ENCODE results near the gene PSMB10.

DNA sequence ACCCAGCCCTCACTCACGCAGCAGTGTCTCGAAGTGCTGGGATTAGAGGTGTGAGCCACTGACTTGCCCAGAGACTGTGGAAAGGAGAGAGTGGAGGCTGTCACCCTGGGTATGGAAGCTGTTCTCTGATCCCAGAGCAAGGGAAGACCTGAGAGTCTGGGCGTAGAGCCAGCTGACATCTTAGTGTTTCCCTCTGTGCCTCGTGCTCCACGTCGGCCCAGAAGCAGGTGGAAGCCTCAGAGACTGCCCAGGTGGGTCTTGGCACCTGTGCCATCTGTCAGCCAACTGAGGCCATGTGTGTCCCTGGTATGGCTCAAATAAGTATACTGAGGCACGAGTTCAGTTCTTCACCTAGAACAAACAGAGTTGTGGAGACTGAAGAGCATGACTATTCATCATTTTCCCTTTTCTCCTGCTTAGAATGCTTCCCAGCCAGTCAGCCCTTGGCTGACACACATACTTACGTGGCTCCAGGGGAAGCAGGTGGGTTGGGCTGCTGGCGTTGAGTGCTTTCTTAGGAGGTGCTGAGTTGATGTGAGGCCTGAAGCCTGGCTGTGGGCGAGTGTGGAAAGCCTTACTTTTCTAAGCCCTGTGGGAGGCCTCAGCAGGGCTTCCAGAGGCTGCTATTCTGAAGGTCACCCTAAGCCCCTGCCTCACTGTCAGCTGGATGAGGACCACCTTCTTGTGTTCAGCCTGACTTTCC is 13.1 kb downstream of the PSMB10 start:
- TF ChIP-seq, protein P1, sequence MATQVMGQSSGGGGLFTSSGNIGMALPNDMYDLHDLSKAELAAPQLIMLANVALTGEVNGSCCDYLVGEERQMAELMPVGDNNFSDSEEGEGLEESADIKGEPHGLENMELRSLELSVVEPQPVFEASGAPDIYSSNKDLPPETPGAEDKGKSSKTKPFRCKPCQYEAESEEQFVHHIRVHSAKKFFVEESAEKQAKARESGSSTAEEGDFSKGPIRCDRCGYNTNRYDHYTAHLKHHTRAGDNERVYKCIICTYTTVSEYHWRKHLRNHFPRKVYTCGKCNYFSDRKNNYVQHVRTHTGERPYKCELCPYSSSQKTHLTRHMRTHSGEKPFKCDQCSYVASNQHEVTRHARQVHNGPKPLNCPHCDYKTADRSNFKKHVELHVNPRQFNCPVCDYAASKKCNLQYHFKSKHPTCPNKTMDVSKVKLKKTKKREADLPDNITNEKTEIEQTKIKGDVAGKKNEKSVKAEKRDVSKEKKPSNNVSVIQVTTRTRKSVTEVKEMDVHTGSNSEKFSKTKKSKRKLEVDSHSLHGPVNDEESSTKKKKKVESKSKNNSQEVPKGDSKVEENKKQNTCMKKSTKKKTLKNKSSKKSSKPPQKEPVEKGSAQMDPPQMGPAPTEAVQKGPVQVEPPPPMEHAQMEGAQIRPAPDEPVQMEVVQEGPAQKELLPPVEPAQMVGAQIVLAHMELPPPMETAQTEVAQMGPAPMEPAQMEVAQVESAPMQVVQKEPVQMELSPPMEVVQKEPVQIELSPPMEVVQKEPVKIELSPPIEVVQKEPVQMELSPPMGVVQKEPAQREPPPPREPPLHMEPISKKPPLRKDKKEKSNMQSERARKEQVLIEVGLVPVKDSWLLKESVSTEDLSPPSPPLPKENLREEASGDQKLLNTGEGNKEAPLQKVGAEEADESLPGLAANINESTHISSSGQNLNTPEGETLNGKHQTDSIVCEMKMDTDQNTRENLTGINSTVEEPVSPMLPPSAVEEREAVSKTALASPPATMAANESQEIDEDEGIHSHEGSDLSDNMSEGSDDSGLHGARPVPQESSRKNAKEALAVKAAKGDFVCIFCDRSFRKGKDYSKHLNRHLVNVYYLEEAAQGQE (IDR thresholded peaks at IDR 0.05; ENCODE audit: insufficient read depth in 1 of 2, low read depth in 2 of 2, low read length in 2 of 2) = no peak
- TF ChIP-seq POLR2AphosphoS5 (IDR thresholded peaks at IDR 0.05; ENCODE audit: low read depth, low read length) = no peak
- TF ChIP-seq SIN3A (IDR thresholded peaks at IDR 0.05; ENCODE audit: borderline replicate concordance, insufficient read depth, low read length) = no peak
- no peak for TF ChIP-seq TAF1 (IDR thresholded peaks at IDR 0.05; ENCODE audit: borderline replicate concordance, insufficient read depth, low read length)
- no peak for TF ChIP-seq FOXP2 (optimal IDR thresholded peaks at IDR 0.05; ENCODE audit: borderline replicate concordance, extremely low read depth, extremely low read length, insufficient read depth)

Data from PFSK-1 (cell line).